ENCODE data around the gene MMP17. TPM values are rescaled to one million over a fixed set of nuclear protein-coding genes. Genes with fewer than 3 reads are reported as not detected.
"Not testable (repeated sequence)": the region's sequence is repeated elsewhere in the genome, so short reads cannot be mapped to it uniquely, and the experiment has no call there.

Gene MMP17
- polyA plus RNA-seq, 4 donors: 2.5 to 4.5 TPM; not detected in 2

GRCh38 chr12:131877216-131877615 is 49.0 kb downstream of the MMP17 start:
- not testable (repeated sequence) for H3K4me1 ChIP-seq (ENCODE audit: control insufficient read depth in 3 of 3, insufficient read depth in 2 of 3, low read depth in 1 of 3, low read length in 2 of 3); H3K36me3 ChIP-seq (ENCODE audit: control insufficient read depth in 3 of 3, insufficient read depth in 2 of 3, low read depth in 1 of 3, low read length in 3 of 3); H3K9me3 ChIP-seq (ENCODE audit: control insufficient read depth in 2 of 2, insufficient read depth in 1 of 2, low read depth in 1 of 2, low read length in 1 of 2); H3K4me3 ChIP-seq (ENCODE audit: low read depth in 1 of 3, low read length in 3 of 3); DNase-seq; FAIRE-seq; H3K27ac ChIP-seq (ENCODE audit: low read depth in 1 of 3, low read length in 2 of 3); H3K27me3 ChIP-seq (ENCODE audit: control insufficient read depth in 3 of 3, insufficient read depth in 3 of 3, low read length in 3 of 3)
- WGBS, 3 donors: 64 to 76% (median 72%) methylated on average over 10 of the region's 10 CpGs

- DNase-seq; H3K36me3 ChIP-seq (ENCODE audit: control insufficient read depth in 3 of 3, insufficient read depth in 2 of 3, low read depth in 1 of 3, low read length in 3 of 3); H3K4me3 ChIP-seq (ENCODE audit: low read depth in 1 of 3, low read length in 3 of 3); FAIRE-seq; H3K9me3 ChIP-seq (ENCODE audit: control insufficient read depth in 2 of 2, insufficient read depth in 1 of 2, low read depth in 1 of 2, low read length in 1 of 2); H3K27ac ChIP-seq (ENCODE audit: low read depth in 1 of 3, low read length in 2 of 3); H3K4me1 ChIP-seq (ENCODE audit: control insufficient read depth in 3 of 3, insufficient read depth in 2 of 3, low read depth in 1 of 3, low read length in 2 of 3); H3K27me3 ChIP-seq (ENCODE audit: control insufficient read depth in 3 of 3, insufficient read depth in 3 of 3, low read length in 3 of 3): not testable (repeated sequence)
- WGBS, 3 donors: 36 to 46% (median 37%) methylated on average over 3 of the region's 3 CpGs
Measured at GRCh38 chr12:131878436-131878835, 50.2 kb downstream of the MMP17 start.

GRCh38 chr12:131882804-131883520 is 54.8 kb downstream of the MMP17 start:
- H3K4me1 ChIP-seq (ENCODE audit: control insufficient read depth in 3 of 3, insufficient read depth in 2 of 3, low read depth in 1 of 3, low read length in 2 of 3): no peaks in the 10 kb centered on the region
- WGBS, 3 donors: 72 to 80% (median 75%) methylated on average over 16 of the region's 16 CpGs
- no peak for DNase-seq
- peaks cover 0 to 2% (median 0%) of the 10 kb centered on the region in 3 donors for H3K27me3 ChIP-seq (ENCODE audit: control insufficient read depth in 3 of 3, insufficient read depth in 3 of 3, low read length in 3 of 3)
- peaks cover 0 to 9% of the 10 kb centered on the region in 2 donors for H3K9me3 ChIP-seq (ENCODE audit: control insufficient read depth in 2 of 2, insufficient read depth in 1 of 2, low read depth in 1 of 2, low read length in 1 of 2)
- FAIRE-seq: no peak
- no peak overlapping the region for H3K27ac ChIP-seq (ENCODE audit: low read depth in 1 of 3, low read length in 2 of 3)
- H3K4me3 ChIP-seq (ENCODE audit: low read depth in 1 of 3, low read length in 3 of 3): no peak overlapping the region
- H3K36me3 ChIP-seq (ENCODE audit: control insufficient read depth in 3 of 3, insufficient read depth in 2 of 3, low read depth in 1 of 3, low read length in 3 of 3): no peaks in the 10 kb centered on the region

DNA sequence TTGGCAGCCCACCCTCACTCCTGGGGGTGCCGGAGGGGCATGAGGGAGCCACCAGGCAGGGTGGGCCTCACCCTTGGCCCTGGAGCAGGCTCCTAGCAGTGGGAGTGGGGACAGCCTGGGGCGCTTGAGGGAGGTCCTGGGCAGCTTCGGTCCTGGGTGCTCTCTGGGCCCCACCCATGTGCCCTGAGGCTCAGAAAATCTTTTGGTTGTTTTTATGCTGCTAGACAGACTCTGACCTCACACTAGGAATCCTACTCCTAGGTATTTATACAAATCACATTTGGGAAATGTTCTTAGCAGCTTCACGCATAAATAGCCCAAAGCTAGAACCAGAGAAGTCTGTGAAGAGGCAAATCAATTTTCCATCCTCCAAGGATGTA is 55.3 kb downstream of the MMP17 start:
- no peak for FAIRE-seq
- 82 to 86% (median 82%) methylated on average over 4 of the region's 4 CpGs for WGBS, 3 donors

GRCh38 chr12:131885076-131885475 is 56.9 kb downstream of the MMP17 start:
- not testable (repeated sequence) for DNase-seq; H3K4me1 ChIP-seq (ENCODE audit: control insufficient read depth in 3 of 3, insufficient read depth in 2 of 3, low read depth in 1 of 3, low read length in 2 of 3); H3K36me3 ChIP-seq (ENCODE audit: control insufficient read depth in 3 of 3, insufficient read depth in 2 of 3, low read depth in 1 of 3, low read length in 3 of 3); H3K9me3 ChIP-seq (ENCODE audit: control insufficient read depth in 2 of 2, insufficient read depth in 1 of 2, low read depth in 1 of 2, low read length in 1 of 2); FAIRE-seq; H3K27me3 ChIP-seq (ENCODE audit: control insufficient read depth in 3 of 3, insufficient read depth in 3 of 3, low read length in 3 of 3); H3K4me3 ChIP-seq (ENCODE audit: low read depth in 1 of 3, low read length in 3 of 3); H3K27ac ChIP-seq (ENCODE audit: low read depth in 1 of 3, low read length in 2 of 3)
- 85 to 90% (median 85%) methylated on average over 8 of the region's 8 CpGs for WGBS, 3 donors

More for the DNA sequence above, 55.3 kb downstream of the MMP17 start:
- Histone ChIP-seq H3K4me1 (ENCODE audit: control insufficient read depth in 3 of 3, insufficient read depth in 2 of 3, low read depth in 1 of 3, low read length in 2 of 3) (no peaks in the 10 kb centered on the region), H3K36me3 (ENCODE audit: control insufficient read depth in 3 of 3, insufficient read depth in 2 of 3, low read depth in 1 of 3, low read length in 3 of 3) (no peaks in the 10 kb centered on the region), H3K27ac (ENCODE audit: low read depth in 1 of 3, low read length in 2 of 3) (no peak overlapping the region), H3K9me3 (ENCODE audit: control insufficient read depth in 2 of 2, insufficient read depth in 1 of 2, low read depth in 1 of 2, low read length in 1 of 2) (peaks cover 0 to 9% of the 10 kb centered on the region in 2 donors), H3K27me3 (ENCODE audit: control insufficient read depth in 3 of 3, insufficient read depth in 3 of 3, low read length in 3 of 3) (no peaks in the 10 kb centered on the region), H3K4me3 (ENCODE audit: low read depth in 1 of 3, low read length in 3 of 3) (no peak overlapping the region)
- no peak for DNase-seq

DNA sequence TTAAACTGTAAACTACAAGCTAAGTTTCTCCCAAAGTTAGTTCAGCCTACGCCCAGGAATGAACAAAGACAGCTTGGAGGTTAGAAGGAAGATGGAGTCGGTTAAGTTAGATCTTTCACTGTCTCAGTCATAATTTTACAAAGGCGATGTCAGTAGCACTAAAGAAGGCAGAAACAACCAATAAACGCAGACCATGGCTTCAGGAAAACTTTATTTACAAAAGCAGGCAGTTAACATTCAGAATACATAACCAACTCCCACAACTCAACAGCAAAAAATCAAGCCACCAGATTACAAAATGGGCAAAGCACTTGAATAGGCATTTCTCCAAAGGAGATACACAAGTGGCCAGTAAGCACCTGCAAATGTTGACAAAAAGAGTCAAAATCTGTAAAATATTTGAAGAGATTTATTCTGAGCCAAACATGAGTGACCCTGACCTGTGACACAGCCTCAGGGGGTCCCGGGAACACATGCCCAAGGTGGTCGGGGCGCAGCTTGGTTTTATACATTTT is 57.4 kb downstream of the MMP17 start:
- DNase-seq (no peak), FAIRE-seq (no peak)
- H3K27ac ChIP-seq (ENCODE audit: low read depth in 1 of 3, low read length in 2 of 3): no peak overlapping the region
- H3K4me3 ChIP-seq (ENCODE audit: low read depth in 1 of 3, low read length in 3 of 3): no peak overlapping the region
- H3K4me1 ChIP-seq (ENCODE audit: control insufficient read depth in 3 of 3, insufficient read depth in 2 of 3, low read depth in 1 of 3, low read length in 2 of 3): no peaks in the 10 kb centered on the region
- H3K9me3 ChIP-seq (ENCODE audit: control insufficient read depth in 2 of 2, insufficient read depth in 1 of 2, low read depth in 1 of 2, low read length in 1 of 2): peaks cover 0 to 9% of the 10 kb centered on the region in 2 donors
- H3K27me3 ChIP-seq (ENCODE audit: control insufficient read depth in 3 of 3, insufficient read depth in 3 of 3, low read length in 3 of 3): peaks cover 0 to 5% (median 0%) of the 10 kb centered on the region in 3 donors
- no peaks in the 10 kb centered on the region for H3K36me3 ChIP-seq (ENCODE audit: control insufficient read depth in 3 of 3, insufficient read depth in 2 of 3, low read depth in 1 of 3, low read length in 3 of 3)
- WGBS, 3 donors: 91 to 94% (median 92%) methylated on average over 7 of the region's 7 CpGs

DNA sequence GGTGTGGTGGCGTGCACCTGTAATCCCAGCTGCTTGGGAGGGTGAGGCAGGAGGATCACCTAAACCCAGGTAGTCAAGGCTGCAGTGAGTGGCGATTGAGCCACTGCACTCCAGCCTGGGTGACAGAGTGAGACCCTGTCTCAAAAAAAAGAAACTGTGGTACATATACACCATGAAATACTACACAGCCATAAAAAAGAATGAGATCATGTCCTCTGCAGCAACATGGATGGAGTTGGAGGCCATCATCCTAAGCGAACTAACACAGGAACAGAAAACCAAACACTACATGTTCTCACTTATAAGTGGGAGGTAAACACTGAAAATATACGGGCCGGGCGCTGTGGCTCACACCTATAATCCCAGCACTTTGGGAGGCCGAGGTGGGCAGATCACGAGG is 63.5 kb downstream of the MMP17 start:
- H3K36me3 ChIP-seq (ENCODE audit: control insufficient read depth in 3 of 3, insufficient read depth in 2 of 3, low read depth in 1 of 3, low read length in 3 of 3); H3K4me3 ChIP-seq (ENCODE audit: low read depth in 1 of 3, low read length in 3 of 3); H3K27me3 ChIP-seq (ENCODE audit: control insufficient read depth in 3 of 3, insufficient read depth in 3 of 3, low read length in 3 of 3); H3K27ac ChIP-seq (ENCODE audit: low read depth in 1 of 3, low read length in 2 of 3); DNase-seq; FAIRE-seq; H3K9me3 ChIP-seq (ENCODE audit: control insufficient read depth in 2 of 2, insufficient read depth in 1 of 2, low read depth in 1 of 2, low read length in 1 of 2): not testable (repeated sequence)
- peaks cover 0 to 14% (median 3%) of the 10 kb centered on the region in 3 donors for H3K4me1 ChIP-seq (ENCODE audit: control insufficient read depth in 3 of 3, insufficient read depth in 2 of 3, low read depth in 1 of 3, low read length in 2 of 3)
- 84 to 85% (median 84%) methylated on average over 8 of the region's 8 CpGs for WGBS, 3 donors

- peaks cover 0 to 14% (median 0%) of the 10 kb centered on the region in 3 donors for H3K36me3 ChIP-seq (ENCODE audit: control insufficient read depth in 3 of 3, insufficient read depth in 2 of 3, low read depth in 1 of 3, low read length in 3 of 3)
- no peak overlapping the region for H3K4me3 ChIP-seq (ENCODE audit: low read depth in 1 of 3, low read length in 3 of 3)
- DNase-seq (no peak), FAIRE-seq (no peak)
- H3K4me1 ChIP-seq (ENCODE audit: control insufficient read depth in 3 of 3, insufficient read depth in 2 of 3, low read depth in 1 of 3, low read length in 2 of 3): peaks cover 0 to 16% (median 5%) of the 10 kb centered on the region in 3 donors
- H3K9me3 ChIP-seq (ENCODE audit: control insufficient read depth in 2 of 2, insufficient read depth in 1 of 2, low read depth in 1 of 2, low read length in 1 of 2): no peaks in the 10 kb centered on the region
- no peak overlapping the region for H3K27ac ChIP-seq (ENCODE audit: low read depth in 1 of 3, low read length in 2 of 3)
- H3K27me3 ChIP-seq (ENCODE audit: control insufficient read depth in 3 of 3, insufficient read depth in 3 of 3, low read length in 3 of 3): peaks cover 0 to 5% (median 0%) of the 10 kb centered on the region in 3 donors
- 73 to 80% (median 75%) methylated on average over 26 of the region's 26 CpGs for WGBS, 3 donors
Measured at GRCh38 chr12:131892711-131893604, 64.8 kb downstream of the MMP17 start.
